LNCaP clone FGC (cell line): ENCODE results near the gene KCNJ14.
A peak's percentile ranks its signal among the peaks of the same experiment; 100 is the strongest.

Source experiments
- DNase-seq: peaks from one replicate; pipeline ENCODE4 v3.0.0-alpha.2; 2011; ENCODE audit warnings: low read depth
- H3K4me3 ChIP-seq: 2 replicates; pipeline ENCODE4 v1.5.1; 2011; ENCODE audit warnings: mild to moderate bottlenecking, low read depth, low read length, control low read depth
- TF ChIP-seq, protein P1 (sequence below): IDR thresholded peaks from 2 replicates; pipeline ENCODE4 v1.5.1; 2012; ENCODE audit warnings: mild to moderate bottlenecking; ENCODE audit not compliant: control insufficient read depth, insufficient read depth; ENCODE audit errors: extremely low read depth

The KCNJ14 gene

DNA sequence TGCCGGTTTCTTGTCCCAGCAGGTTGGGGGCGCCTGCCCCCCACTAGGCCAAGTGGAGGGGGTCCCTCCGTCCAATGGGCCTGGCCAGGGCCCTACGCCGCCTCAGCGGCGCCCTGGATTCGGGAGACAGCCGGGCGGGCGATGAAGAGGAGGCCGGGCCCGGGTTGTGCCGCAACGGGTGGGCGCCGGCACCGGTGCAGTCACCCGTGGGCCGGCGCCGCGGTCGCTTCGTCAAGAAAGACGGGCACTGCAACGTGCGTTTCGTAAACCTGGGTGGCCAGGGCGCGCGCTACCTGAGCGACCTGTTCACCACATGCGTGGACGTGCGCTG lies 6.2 kb downstream of the KCNJ14 start:
- DNase-seq = no peak
- H3K4me3 ChIP-seq = no peak overlapping the region
- TF ChIP-seq, protein P1, sequence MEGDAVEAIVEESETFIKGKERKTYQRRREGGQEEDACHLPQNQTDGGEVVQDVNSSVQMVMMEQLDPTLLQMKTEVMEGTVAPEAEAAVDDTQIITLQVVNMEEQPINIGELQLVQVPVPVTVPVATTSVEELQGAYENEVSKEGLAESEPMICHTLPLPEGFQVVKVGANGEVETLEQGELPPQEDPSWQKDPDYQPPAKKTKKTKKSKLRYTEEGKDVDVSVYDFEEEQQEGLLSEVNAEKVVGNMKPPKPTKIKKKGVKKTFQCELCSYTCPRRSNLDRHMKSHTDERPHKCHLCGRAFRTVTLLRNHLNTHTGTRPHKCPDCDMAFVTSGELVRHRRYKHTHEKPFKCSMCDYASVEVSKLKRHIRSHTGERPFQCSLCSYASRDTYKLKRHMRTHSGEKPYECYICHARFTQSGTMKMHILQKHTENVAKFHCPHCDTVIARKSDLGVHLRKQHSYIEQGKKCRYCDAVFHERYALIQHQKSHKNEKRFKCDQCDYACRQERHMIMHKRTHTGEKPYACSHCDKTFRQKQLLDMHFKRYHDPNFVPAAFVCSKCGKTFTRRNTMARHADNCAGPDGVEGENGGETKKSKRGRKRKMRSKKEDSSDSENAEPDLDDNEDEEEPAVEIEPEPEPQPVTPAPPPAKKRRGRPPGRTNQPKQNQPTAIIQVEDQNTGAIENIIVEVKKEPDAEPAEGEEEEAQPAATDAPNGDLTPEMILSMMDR = no peak

DNA sequence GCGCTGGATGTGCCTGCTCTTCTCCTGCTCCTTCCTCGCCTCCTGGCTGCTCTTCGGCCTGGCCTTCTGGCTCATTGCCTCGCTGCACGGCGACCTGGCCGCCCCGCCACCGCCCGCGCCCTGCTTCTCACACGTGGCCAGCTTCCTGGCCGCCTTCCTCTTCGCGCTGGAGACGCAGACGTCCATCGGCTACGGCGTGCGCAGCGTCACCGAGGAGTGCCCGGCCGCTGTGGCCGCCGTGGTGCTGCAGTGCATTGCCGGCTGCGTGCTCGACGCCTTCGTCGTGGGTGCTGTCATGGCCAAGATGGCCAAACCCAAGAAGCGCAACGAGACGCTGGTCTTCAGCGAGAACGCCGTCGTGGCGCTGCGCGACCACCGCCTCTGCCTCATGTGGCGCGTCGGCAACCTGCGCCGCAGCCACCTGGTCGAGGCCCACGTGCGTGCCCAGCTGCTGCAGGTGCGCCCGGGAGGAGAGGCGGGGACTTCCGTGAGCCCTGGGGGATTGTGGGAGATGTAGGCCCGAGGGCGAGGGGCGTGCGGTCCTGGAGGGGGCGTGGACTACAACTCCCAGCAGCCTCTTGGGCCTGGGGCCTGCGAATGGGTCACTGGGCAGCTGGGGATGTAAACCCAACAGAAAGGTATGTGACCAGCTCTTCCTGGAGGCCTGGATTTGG lies 6.7 kb downstream of the KCNJ14 start:
- TF ChIP-seq, protein P1 = no peak
- DNase-seq = no peak
- H3K4me3 ChIP-seq = no peak overlapping the region

DNA sequence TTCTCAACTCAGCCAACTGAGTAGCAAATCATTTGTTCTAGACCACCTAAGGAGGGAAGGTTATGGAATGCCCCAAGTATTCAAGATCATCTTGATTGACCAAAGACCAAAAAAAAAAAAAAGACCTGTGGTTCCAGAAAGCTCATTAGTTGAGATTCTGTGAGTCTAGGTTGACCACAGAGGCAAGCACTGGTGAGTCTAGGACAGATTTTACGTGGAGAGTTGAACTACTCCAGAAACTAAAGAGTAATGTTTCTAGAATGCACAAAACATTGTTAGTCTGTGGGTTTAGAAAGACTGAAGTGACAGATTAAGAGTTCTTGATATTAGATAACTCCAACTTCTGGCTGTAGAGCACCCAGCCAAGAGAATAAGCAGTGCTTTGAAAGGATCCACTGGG lies 9.8 kb downstream of the KCNJ14 start:
- TF ChIP-seq, protein P1 = no peak
- no peak for DNase-seq
- H3K4me3 ChIP-seq = no peak overlapping the region

DNA sequence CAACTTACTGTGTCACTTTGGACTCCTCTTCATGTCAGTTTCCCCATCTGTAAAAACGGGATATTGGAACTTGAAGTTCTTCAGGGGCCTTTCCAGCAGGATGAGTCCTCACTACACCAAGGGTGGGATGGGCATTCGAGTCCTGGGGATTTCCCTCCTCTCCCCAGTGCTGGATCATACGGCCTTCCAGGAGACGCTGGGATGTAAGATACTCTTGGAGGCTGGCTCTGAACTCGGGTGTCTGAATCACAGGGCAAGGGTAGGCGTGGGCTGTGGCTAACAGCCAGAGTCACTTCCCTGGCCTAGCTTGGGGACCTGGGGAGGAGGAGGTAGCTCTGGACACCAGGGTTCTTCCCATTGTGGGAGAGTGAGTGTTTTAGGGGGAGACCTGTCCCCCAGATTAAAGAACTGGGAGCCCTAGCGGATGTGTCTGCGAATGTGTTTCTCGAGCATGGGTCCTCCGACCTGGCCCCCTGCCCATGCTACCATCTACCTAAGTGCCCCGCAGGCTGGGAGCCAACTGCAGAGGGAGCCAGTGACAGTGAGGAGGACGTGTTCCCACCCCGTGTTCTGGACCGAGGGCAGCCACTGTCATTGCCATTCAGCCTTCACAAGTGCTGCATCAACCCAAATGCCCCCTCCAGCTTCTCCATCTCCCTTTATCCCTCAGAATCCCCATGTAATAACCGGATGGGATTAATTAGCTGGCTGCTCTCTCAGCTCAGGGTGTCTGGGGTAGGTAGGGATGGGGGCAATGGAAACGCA lies 11.4 kb downstream of the KCNJ14 start:
- H3K4me3 ChIP-seq = no peak overlapping the region
- DNase-seq = no peak
- TF ChIP-seq, protein P1 = no peak

- DNase-seq = peak; percentile 95
- peak overlapping the region; percentile 68 for H3K4me3 ChIP-seq
- TF ChIP-seq, protein P1 = no peak
Observed at GRCh38 chr19:48468772-48469288, 13.5 kb downstream of the KCNJ14 start.

DNA sequence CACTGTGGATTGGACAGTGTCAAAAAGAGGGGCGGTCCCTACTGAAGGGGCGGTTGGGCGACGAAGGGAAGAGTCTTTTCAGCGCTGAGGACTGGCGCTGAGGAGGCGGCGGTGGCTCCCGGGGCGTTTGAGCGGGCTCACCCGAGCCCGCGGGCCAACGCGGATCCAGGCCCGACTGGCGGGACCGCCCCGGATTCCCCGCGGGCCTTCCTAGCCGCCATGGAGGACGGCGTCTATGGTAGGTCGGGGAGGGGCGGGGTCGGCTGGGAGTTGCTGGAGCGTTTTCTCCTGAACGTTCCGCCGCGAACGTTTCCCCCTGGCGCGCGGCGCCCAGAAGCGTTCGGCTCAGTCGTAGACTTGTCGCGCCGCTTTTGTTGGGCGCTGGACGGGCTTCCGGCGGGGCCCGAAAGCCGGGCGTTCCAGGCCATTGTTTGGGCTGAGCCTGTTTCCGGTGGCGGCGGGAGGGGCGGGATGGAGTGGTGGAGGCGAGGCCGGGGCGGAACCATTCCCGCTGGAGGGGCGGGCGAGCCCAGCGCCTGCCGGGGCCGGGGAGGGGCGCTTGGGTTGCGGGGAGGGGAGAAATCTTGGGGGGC lies 14.0 kb downstream of the KCNJ14 start, which contains the start of gene CYTH2:
TSS of gene CYTH2 (plus strand) at position 81 of the 593 bp plus-strand sequence. CDS start at position 220, 139 bp downstream.
- TF ChIP-seq, protein P1 = no peak
- H3K4me3 ChIP-seq = peak within 1 kb of the TSS; percentile 68
- DNase-seq = no peak
